Suppressor macrophage (primary cell): ENCODE measurements around the gene PLCXD1.
"Not testable (repeated sequence)": the region's sequence is repeated elsewhere in the genome, so short reads cannot be mapped to it uniquely, and the experiment has no call there.

Experiments
- DNase-seq, 4 experiments: peaks; one replicate each; pipeline ENCODE4 v3.0.0-alpha.2; 2020 to 2022

PLCXD1 gene

GRCh38 chrX:334971-335757 lies 54.0 kb downstream of the PLCXD1 start:
- no peak for DNase-seq

- DNase-seq = no peak
Observed at GRCh38 chrX:335758-336155, 54.6 kb downstream of the PLCXD1 start.

GRCh38 chrX:336227-336626 lies 55.0 kb downstream of the PLCXD1 start:
- no peak for DNase-seq

DNA sequence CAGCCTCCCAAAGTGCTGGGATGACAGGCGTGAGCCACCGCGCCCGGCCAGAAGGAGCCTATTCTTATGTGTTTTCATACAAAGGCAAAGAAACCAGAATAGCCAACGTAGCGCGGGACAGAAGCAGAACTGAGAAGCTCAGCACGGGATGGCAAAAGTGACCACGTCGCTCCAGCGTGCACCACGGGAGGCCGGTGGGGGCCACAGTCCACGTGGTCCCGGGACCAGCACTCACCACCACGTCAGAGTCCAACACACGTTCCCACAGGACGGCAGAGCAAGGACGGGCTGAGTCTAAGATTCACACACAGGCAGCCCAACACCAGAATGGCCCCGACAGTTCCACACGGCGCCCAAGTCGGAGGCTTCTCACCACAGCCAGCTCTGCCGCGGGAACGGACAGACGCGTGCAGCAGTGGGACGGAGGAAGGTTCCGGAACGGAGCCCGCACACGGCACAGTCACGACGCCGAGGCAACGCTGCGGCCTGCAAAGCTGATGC lies 56.2 kb downstream of the PLCXD1 start:
- DNase-seq = no peak

- DNase-seq = no peak
Observed at GRCh38 chrX:338281-338835, 57.2 kb downstream of the PLCXD1 start.

DNA sequence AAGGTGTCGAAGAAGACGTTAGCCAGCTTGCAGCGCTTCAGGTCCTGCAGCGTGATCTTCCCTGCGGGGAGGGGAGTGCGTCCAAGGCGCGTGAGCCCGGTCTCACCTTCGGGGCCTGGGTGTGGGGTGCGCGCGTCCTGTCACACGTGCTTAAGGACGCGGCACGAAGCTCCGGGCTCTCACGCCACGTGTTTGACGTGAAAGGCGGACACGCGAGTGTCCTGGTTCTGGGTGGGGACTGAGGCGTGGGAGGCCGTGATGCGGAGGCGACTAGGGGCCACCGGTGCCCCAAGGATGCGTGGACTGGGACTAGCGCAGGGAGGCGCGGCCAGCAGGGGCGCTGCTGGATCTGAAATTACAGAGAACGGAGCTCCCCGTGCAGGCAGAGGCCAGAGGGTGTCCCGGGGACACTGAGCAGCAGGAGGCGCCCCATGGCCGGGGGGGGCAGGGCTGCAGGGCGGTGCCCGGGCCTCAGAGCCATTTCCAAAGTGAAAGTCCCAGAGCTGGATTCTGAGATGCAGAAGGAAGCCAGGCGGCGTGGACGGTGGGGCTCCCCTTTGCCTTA lies 57.7 kb downstream of the PLCXD1 start:
- DNase-seq = no peak

- no peak for DNase-seq
Observed at GRCh38 chrX:340121-340520, 58.9 kb downstream of the PLCXD1 start.

DNA sequence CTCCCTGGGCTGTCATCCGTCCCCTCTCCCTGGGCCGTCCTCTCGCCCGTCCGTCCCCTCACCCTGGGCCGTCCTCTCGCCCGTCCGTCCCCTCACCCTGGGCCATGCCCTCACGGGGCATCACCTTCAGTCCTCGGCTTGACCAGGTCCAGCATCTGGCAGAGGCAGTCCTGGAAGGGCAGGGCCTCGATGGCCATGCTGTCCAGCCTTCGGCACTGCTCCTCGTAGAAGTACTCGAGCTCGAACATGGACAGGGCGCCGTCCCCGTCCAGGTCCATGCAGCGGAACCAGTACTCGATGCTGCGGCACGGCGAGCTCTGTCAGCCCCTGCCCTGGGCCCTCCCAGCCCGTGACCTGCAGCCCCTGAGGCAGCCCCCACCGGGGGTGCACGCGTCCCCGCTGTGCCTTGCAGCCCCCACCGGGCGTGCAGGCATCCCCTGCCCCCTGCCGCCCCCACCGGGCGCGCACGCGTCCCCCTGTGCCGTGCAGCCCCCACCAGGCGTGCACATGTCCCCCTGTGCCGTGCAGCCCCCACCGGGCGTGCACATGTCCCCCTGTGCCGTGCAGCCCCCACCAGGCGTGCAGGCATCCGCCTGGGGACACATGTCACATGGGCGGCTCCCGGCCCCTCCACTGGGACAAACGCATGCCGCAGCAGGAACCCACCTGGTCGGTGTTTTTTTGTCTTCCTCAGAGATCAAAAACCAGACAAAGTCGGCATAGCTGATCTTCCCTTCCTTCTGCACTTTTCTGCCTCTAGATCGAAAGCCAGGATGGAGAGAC lies 59.7 kb downstream of the PLCXD1 start:
- no peak for DNase-seq

DNA sequence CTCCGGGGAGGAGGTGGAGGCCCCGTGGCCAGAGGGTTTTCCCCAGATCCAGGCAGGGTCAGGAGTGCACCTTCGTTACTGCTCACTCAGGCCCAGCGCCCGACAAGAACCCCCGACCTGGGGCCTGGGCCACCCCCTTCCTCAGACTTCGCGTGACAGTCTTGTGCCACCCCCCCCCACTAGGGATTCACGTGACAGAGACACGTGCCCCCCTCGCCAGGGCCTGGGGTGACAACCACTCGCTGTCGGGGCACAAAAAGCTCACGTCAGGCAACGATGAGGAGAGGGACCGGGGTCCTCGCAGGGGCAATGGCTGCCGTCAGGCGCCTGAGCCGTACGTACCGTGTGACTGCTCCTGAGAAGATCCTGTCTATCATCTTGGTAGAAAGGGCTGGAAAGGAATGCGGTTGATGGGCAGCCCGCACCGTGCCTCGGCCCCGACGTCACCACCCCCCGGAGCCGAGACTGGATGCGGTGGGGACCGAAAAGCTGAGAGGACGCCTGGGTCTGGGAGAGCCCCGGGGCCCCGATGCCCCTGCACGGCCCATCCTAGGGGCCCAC lies 60.4 kb downstream of the PLCXD1 start:
- DNase-seq = no peak

- DNase-seq = no peak
Observed at GRCh38 chrX:344371-344901, 63.3 kb downstream of the PLCXD1 start.

GRCh38 chrX:345020-345925 lies 64.1 kb downstream of the PLCXD1 start:
- DNase-seq = no peak

DNA sequence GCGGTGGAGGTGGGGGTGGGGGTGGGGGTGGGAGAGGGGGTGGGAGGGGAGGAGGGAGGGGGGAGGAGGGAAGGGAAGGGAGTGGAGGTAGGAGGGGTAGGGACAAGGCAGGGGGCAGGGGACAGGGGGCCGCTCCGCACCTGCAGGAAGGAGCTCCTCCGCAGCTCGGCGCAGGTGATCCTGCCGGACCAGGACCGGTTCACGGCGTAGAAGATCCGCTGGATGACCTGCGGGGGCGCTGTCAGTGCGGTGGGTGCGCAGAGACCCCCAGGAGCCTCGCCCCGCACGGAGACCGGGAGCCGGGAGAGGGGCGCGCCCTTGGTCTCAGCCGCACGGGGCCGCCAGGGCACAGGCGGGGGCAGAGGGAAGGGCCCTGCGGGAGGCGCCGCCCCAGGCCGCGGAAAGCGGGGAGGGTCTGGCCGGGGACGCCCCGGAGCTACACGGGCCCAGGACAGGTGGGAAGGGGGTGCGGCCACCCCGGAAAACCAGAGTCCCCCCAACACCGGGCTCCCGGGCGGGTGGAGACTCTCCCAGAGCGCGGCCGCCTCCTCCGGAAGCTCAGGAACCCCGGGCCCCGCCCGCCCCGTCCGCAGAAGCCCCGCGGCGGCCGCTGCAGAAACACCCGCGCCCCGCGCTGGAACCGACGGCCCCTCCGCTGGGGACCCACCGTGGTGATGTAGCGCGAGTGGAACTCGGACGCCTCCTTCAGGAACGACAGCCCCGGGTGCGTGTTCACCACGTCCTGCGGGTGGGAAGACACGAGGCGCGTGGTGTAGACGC lies 65.0 kb downstream of the PLCXD1 start:
- DNase-seq = no peak

- no peak for DNase-seq
Observed at GRCh38 chrX:347351-348117, 66.4 kb downstream of the PLCXD1 start.

GRCh38 chrX:348461-349117 lies 67.4 kb downstream of the PLCXD1 start:
- no peak for DNase-seq

DNA sequence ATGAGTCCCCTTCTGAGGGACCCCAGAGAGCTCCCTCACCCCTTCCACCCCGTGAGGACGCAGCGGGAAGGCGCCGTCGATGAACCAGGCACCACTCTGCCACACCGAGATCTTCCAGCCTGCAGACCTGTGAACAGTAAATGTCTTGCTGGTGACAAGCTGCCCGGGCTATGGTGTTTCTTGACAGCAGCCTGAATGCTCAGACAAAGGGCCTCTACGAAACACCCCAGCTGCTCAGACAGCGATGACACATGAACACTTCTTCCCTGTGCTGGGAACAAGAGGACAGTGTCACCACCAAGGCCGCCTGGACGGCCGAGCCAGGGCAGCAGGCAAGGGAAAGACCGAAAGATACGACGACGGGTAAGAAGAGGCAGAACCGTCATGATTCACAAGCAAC lies 68.0 kb downstream of the PLCXD1 start:
- no peak for DNase-seq

DNA sequence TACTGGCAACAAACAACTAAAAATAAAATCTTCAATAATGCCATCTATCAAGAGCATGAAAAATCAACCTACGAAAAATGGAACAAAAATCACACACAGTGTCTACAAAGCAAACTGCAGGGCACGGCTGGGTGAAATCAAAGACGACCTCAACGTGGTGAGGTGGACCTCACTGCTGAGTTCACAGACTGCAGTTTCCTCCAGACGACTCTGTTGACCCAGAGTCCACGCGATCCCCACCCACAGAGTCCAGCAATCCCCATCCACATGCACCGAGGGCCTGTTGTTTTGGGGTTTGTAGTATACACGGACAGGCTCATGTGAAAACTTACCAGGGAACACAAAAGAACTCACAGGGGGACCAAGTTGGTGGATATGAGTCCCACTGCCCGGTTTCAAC lies 68.5 kb downstream of the PLCXD1 start:
- DNase-seq = no peak

DNA sequence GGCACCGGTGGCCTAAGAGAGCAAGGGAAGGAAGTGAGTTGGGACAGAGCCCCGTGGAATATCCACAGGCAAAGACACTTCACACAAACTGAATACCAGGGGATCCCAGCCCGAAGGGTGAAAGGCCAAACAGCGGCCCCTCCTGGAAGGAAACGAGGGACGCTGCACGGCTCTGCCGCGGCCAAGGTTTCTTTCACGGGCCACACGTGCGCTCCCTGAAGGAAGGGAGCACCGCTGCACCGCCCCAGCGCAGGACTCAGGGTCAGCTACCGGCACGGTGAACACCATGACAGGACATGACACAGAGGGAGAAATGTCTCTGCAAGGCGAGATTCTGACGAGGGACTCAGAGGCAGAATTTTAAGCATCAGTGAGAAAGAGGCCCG lies 69.0 kb downstream of the PLCXD1 start:
- DNase-seq = no peak

DNA sequence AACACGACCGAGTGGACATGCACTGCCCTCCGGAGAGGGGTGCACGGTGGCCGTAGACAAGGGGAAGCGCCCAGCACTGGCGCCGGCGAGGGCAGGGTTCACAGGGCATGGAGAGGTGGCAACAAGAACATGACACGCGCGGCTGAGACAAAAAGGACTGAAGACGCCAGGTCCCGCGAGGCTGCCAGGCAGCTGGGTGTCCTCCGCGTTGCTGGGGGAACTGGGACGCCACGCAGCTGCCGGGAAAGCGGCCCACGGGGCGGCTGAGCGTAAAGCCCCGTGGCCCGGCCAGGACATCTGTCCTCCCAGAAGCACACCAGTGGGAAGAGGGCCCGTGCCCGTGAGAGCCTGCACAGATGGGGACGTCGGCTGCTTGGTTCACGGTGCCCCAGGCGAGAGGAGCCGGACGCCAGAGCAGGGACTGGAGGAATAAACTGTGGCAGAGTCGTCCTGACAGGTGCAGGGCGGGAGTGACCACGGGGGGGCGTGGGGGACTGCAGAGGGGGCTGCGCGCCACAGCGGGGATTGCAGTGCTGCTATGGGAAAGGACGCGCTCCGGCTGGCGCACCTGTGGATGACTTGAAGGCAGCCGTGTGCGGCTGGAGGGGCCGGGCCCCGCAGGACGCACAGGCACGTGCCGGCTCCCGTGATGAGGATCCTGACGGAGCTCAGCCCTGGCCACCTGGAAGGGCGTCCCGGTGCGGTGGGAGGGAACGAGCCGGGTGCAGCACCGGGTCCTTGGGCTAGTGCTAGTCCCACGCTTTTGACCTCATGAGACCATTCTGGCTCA lies 69.5 kb downstream of the PLCXD1 start:
- DNase-seq = no peak

DNA sequence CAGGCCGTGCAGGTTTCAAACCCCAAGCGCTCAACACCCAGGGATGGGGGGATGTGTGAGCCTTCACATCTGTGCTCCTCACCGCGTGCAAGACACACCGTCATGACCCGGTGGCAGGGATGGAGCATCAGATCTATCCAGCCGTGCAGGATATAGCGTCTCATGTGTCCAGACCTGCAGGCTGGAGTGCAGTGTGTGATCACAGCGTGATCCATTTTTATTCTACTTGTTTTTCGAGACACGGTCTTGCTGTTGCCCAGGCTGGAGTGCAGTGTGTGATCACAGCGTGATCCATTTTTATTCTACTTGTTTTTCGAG lies 70.1 kb downstream of the PLCXD1 start:
- DNase-seq = not testable (repeated sequence)
